H1 (cell line): ENCODE results near the gene MMP28.

Source experiments
- CHD2 ChIP-seq: IDR thresholded peaks from 2 replicates; pipeline ENCODE4 v1.6.1; 2012; ENCODE audit warnings: low read length, improper control_type of control experiment
- CTCF ChIP-seq, 3 experiments: IDR thresholded peaks; 1 replicate in 2 of 3; 2 replicates in 1 of 3; pipeline versions ENCODE4 v1.5.1 to v1.6.1; 2011; ENCODE audit warnings: low read length in 3 of 3, mild to moderate bottlenecking in 3 of 3, inconsistent platforms in 2 of 3, low read depth in 1 of 3, moderate library complexity in 1 of 3; ENCODE audit not compliant: insufficient read depth in 1 of 3; ENCODE audit errors: control extremely low read depth in 1 of 3
- EP300 ChIP-seq, 2 experiments: IDR thresholded peaks; 1 replicate in 1 of 2; 2 replicates in 1 of 2; pipeline ENCODE4 v1.6.1; 2011 to 2012; ENCODE audit warnings: low read depth in 2 of 2, low read length in 2 of 2, mild to moderate bottlenecking in 2 of 2, borderline replicate concordance in 1 of 2, inconsistent platforms in 1 of 2, moderate library complexity in 1 of 2
- HDAC2 ChIP-seq, 2 experiments: fragments of 300-600 bp in 1 of 2; sonication (generic) in 1 of 2; IDR thresholded peaks; 2 replicates each; pipeline ENCODE4 v1.6.1; 2011 to 2012; ENCODE audit warnings: low read depth in 2 of 2, low read length in 2 of 2, mild to moderate bottlenecking in 2 of 2, moderate library complexity in 2 of 2, borderline replicate concordance in 1 of 2, inconsistent platforms in 1 of 2
- HDAC6 ChIP-seq: IDR thresholded peaks from one replicate; pipeline ENCODE4 v1.7.1; 2012; ENCODE audit warnings: low read depth, mild to moderate bottlenecking, inconsistent platforms, low read length, moderate library complexity
- POLR2AphosphoS5 ChIP-seq: IDR thresholded peaks from 2 replicates; pipeline ENCODE4 v1.6.1; 2011; ENCODE audit warnings: low read depth, low read length
- RFX5 ChIP-seq: IDR thresholded peaks from 2 replicates; pipeline ENCODE4 v1.6.1; 2011; ENCODE audit warnings: low read depth, low read length, improper control_type of control experiment, borderline replicate concordance
- TAF1 ChIP-seq: IDR thresholded peaks from 2 replicates; pipeline ENCODE4 v1.6.1; 2011; ENCODE audit warnings: mild to moderate bottlenecking, low read depth, low read length
- USF2 ChIP-seq: IDR thresholded peaks from 2 replicates; pipeline ENCODE4 v1.6.1; 2011; ENCODE audit warnings: low read length, improper control_type of control experiment
- YY1 ChIP-seq: IDR thresholded peaks from 2 replicates; pipeline ENCODE4 v1.6.1; 2011; ENCODE audit warnings: low read depth, mild to moderate bottlenecking, low read length
- ZNF274 ChIP-seq: IDR thresholded peaks from 2 replicates; pipeline ENCODE4 v1.7.0; 2012; ENCODE audit warnings: low read length, borderline replicate concordance; ENCODE audit errors: extremely low read depth

- TF ChIP-seq POLR2AphosphoS5 (no peak), ZNF274 (no peak), RFX5 (no peak), CTCF (IDR thresholded peaks at IDR 0.05; ENCODE audit: control extremely low read depth in 1 of 3, insufficient read depth in 1 of 3, low read depth in 1 of 3, low read length in 3 of 3) (no peak), TAF1 (no peak), HDAC2 (IDR thresholded peaks at IDR 0.05; ENCODE audit: borderline replicate concordance in 1 of 2, low read depth in 2 of 2, low read length in 2 of 2) (no peak), YY1 (no peak), EP300 (IDR thresholded peaks at IDR 0.05; ENCODE audit: borderline replicate concordance in 1 of 2, low read depth in 2 of 2, low read length in 2 of 2) (no peak), USF2 (no peak), HDAC6 (no peak), CHD2 (no peak)
These were observed 50.6 kb downstream of the MMP28 start for GRCh38 chr17:35744830-35745229.
